T-helper 2 cell (primary cell): Measurements from ENCODE around the gene CYP1A2.

ENCODE experiments used
- DNase-seq, 5 experiments: peaks; one replicate each; pipeline versions ENCODE4 v3.0.0 to v3.0.0-alpha.2; 2012 to 2022

Gene CYP1A2

GRCh38 chr15:74790080-74790916 lies 41.7 kb downstream of the CYP1A2 start:
- DNase-seq, result peak in 1 of 5 experiments; percentile 63

- no peak for DNase-seq
Observed at GRCh38 chr15:74791007-74791406, 42.4 kb downstream of the CYP1A2 start.

GRCh38 chr15:74791667-74792066 lies 43.0 kb downstream of the CYP1A2 start:
- no peak for DNase-seq

- no peak for DNase-seq
Observed at GRCh38 chr15:74792227-74793016, 43.8 kb downstream of the CYP1A2 start.

GRCh38 chr15:74793135-74794028 lies 44.7 kb downstream of the CYP1A2 start:
- peak; percentile 58 to 73 (median 66) for DNase-seq

- DNase-seq, result no peak
Observed at GRCh38 chr15:74794248-74794969, 45.8 kb downstream of the CYP1A2 start.

- DNase-seq, result no peak
Observed at GRCh38 chr15:74794970-74795349, 46.3 kb downstream of the CYP1A2 start.

- peak in 1 of 5 experiments; percentile 69 for DNase-seq
Observed at GRCh38 chr15:74795966-74796625, 47.5 kb downstream of the CYP1A2 start.

- DNase-seq, result no peak
Observed at GRCh38 chr15:74798388-74799254, 50.0 kb downstream of the CYP1A2 start.

GRCh38 chr15:74799255-74799855 lies 50.7 kb downstream of the CYP1A2 start:
- peak in 1 of 5 experiments; percentile 65 for DNase-seq

GRCh38 chr15:74799856-74800558 lies 51.4 kb downstream of the CYP1A2 start:
- DNase-seq, result peak; percentile 79 to 84 (median 82)

- DNase-seq, result no peak
Observed at GRCh38 chr15:74800559-74801094, 52.0 kb downstream of the CYP1A2 start.

- DNase-seq, result no peak
Observed at GRCh38 chr15:74801311-74801997, 52.8 kb downstream of the CYP1A2 start.

- no peak for DNase-seq
Observed at GRCh38 chr15:74802290-74802689, 53.6 kb downstream of the CYP1A2 start.

GRCh38 chr15:74802862-74803447 lies 54.3 kb downstream of the CYP1A2 start:
- no peak for DNase-seq

- no peak for DNase-seq
Observed at GRCh38 chr15:74804935-74805334, 56.3 kb downstream of the CYP1A2 start.
